NCI-H510A (cell line): ENCODE data around the gene TMEM164.

Experiments used
- DNase-seq: peaks from one replicate; lab custom pipeline; 2025; lab: John Stamatoyannopoulos, UW

TMEM164 gene

GRCh38 chrX:110168585-110168984 lies 165.7 kb downstream of the TMEM164 start:
- no peak for DNase-seq

- DNase-seq, result no peak
Measured at GRCh38 chrX:110170029-110170428, 167.1 kb downstream of the TMEM164 start.

GRCh38 chrX:110171442-110171841 lies 168.5 kb downstream of the TMEM164 start:
- DNase-seq, result no peak

DNA sequence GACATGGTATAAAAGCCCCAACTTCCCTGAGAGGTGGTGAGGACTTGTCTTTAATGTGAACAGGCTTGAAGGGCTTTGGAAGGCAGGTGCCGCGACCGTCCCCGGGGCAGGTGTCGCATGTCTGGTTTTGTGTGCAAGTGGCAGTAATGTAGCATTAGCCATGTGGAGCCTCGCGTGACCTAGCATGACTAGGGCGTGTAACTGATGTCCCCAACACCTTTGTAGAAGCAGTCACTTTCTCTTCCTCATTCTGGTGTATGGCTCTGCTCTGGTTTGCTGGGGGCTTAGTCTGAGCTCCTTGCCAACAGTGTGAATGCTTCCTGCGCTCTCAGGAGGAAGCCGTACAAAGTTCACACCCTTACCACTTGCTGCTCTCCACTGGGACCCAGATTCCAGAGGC lies 169.3 kb downstream of the TMEM164 start:
- DNase-seq, result no peak

- no peak for DNase-seq
Measured at GRCh38 chrX:110173192-110174175, 170.6 kb downstream of the TMEM164 start.

DNA sequence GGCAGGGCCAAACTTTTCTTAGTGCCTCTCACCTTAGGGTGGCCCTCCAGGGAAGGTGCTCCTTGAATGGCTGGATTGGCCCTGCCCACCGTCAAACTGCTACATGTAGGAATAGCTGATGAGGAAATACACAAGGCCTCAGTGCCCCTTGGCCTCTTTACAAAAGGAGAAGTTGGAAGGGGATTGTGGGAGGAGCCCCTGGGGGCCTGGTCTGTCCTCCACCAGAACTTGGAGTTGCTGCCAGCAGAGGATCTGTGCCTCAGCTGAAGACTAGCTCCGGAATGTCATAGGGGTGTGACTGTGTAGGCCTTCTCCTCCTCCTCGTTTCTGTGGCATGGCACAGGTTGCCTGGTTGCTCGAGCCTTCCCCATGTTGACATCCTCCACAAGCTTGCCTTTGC lies 172.2 kb downstream of the TMEM164 start:
- no peak for DNase-seq

GRCh38 chrX:110175696-110176095 lies 172.8 kb downstream of the TMEM164 start:
- DNase-seq, result no peak

DNA sequence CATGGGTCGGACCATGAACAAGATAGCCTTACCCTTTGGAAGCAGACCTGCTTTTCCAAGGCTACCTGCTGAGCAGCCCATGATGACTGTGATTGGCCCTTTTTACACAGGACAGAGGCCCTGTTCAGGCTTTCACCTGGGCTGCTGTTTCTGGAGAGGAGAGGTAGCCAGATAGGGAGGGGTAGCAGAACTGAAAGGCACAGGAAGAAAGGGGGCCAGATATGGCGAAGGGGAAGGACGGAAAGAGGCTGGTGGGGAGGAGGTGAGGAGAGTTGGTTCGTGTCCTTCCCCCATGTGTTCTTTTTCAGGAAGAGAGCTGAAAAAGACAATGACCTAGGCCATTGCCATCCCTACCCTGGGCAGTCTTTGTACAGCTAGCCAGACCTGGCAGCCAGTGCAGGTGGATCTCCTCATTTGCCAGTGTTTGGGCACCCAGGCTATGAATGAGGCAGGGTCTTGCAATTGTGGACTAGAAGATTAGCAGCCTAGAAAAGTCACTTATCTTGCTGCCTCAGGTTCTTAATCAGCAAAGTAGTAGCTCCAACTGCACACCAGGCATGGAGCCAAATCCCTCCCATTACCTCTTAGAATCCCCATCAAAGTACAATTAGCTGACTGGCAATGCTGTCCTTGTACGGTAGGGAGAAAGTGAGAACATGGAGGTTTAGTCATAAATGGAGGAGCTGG lies 175.4 kb downstream of the TMEM164 start:
- DNase-seq, result no peak

GRCh38 chrX:110180176-110180927 lies 177.4 kb downstream of the TMEM164 start:
- no peak for DNase-seq

DNA sequence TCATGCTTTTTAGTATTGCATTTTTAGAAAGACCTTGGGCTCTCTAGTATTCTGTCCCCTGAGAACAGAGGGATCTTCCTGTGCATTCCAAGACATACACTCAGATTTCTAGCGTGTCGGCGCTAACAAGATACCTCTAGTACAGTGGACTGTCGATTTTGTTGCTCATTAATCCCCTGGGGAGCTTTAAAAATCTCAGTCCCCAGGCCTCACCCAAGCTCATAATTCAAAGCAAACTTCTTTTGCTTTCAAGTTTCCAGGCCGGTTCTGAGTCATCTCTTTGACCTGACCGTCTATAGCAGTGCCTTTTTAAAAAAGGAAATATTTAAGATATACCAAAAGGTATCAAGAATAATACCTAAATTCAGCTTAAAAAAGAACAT lies 178.0 kb downstream of the TMEM164 start:
- no peak for DNase-seq

- no peak for DNase-seq
Measured at GRCh38 chrX:110181459-110182137, 178.7 kb downstream of the TMEM164 start.

DNA sequence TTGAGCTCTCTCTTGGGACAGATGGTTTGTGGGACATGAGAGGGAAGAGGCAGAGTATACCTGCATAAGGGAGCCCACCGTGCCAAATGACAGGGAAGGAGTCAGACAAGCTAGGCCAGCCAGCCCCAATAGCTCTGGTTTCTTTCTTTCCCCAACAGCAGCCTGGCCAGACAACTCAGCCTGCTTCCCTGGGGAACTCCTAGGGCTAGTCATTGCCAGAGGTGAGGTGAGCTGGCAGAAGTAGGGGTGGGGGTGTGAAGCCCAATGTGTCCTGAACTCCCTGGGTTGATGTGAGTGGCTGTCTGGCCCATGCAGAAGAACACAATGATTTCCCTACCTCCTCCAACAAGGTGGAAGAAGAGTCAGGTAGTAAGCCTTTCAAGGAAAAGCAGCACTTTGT lies 179.4 kb downstream of the TMEM164 start:
- no peak for DNase-seq

DNA sequence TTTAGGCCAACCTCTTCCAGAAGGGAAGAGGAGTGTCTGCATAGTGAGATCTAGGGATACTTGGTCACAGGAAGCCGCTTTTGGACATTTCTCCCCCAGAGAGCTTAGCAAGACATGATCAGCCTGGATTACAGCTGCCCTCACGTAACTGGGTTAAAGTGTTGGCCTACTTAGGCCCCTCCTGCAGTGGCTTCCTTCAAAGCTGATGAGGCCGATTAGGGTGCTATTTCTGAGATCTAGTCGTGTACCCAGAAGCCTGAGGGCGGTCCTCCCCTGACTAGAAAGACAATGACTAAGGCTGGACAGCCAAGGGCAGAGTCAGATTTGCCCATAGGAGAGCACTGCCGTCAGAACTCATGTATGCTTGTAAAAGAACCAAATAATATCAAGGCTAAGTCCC lies 180.0 kb downstream of the TMEM164 start:
- no peak for DNase-seq

- DNase-seq, result no peak
Measured at GRCh38 chrX:110183314-110183713, 180.4 kb downstream of the TMEM164 start.

- no peak for DNase-seq
Measured at GRCh38 chrX:110188701-110189558, 186.0 kb downstream of the TMEM164 start.

GRCh38 chrX:110192516-110192915 lies 189.6 kb downstream of the TMEM164 start:
- DNase-seq, result no peak

DNA sequence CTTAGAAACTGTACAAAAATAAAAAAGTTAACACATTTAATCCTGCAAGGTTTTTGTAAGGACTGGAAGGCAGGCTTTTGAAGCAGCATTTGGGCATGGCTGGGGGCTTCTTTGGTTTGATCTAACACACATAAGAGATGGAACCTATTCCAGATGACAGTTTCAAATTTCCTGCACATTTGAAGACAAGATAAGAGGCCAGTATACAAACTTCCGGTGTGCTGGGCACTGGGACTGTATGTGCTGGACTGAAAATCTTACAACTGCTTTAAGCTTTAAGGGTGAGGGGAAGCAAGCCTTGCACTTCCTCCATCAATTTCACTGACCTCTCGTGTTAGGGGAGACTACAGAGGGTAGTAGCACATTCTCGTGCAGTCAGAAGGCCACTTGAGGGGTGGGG lies 192.1 kb downstream of the TMEM164 start:
- DNase-seq, result no peak

- DNase-seq, result no peak
Measured at GRCh38 chrX:110201799-110202198, 198.9 kb downstream of the TMEM164 start.

DNA sequence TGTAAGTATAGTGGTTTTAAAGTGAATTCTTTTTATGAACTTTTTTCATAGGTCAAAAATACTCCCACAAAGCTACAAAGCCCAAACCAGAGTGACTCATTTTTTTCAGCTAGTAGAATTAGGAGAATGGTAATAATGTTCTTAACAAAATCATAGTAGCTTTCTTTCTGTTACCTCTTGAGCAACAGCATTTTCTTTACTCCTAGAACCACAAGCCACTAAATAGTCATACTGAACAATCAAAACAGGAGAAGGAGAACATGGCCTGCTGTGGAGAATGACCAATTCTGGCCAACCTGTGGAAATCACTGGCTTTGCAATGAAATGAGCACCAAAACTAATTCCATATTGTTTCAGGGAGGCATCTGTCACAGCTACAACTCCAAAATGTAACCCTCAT lies 202.1 kb downstream of the TMEM164 start:
- no peak for DNase-seq

- DNase-seq, result no peak
Measured at GRCh38 chrX:110208092-110208491, 205.2 kb downstream of the TMEM164 start.
